Chondrocyte (in vitro differentiated cells): ENCODE results near the gene EEF2. TPM values are rescaled to one million over a fixed set of nuclear protein-coding genes. Genes with fewer than 3 reads are reported as not detected.

Source experiments
- DNase-seq: peaks from one replicate; pipeline ENCODE4 v3.0.0; 2021; ENCODE audit warnings: mixed read lengths, low spot score
- H3K27ac Mint-ChIP-seq: one replicate; pipeline ENCODE4 v1.8.0; 2021; ENCODE audit warnings: mild to moderate bottlenecking, moderate library complexity, mixed read lengths; ENCODE audit not compliant: unreplicated experiment
- H3K27me3 Mint-ChIP-seq: 2 replicates; pipeline ENCODE4 v1.8.0; 2021; ENCODE audit warnings: low read depth, mixed read lengths
- H3K36me3 Mint-ChIP-seq: 2 replicates; pipeline ENCODE4 v1.8.0; 2021; ENCODE audit warnings: low read depth, mixed read lengths
- H3K4me1 Mint-ChIP-seq: 2 replicates; pipeline ENCODE4 v1.8.0; 2021; ENCODE audit warnings: low read depth, mild to moderate bottlenecking, mixed read lengths
- H3K4me3 Mint-ChIP-seq: one replicate; pipeline ENCODE4 v1.8.0; 2021; ENCODE audit warnings: mild to moderate bottlenecking, moderate library complexity, mixed read lengths; ENCODE audit not compliant: unreplicated experiment
- H3K9me3 Mint-ChIP-seq: 2 replicates; pipeline ENCODE4 v1.8.0; 2021; ENCODE audit warnings: low read depth, mixed read lengths
- CTCF ChIP-seq: fragments of 200-600 bp; sonication (generic); IDR thresholded peaks from 2 replicates; pipeline ENCODE4 v1.5.0; 2021; ENCODE audit warnings: antibody characterized with exemption, mild to moderate bottlenecking, moderate library complexity
- long read RNA-seq: library from polyadenylated mRNA; stranded (forward); transcript quantifications from one replicate; pipeline ENCODE4 v2.0.0, GENCODE V29; 2021
- total RNA-seq: library from RNA; stranded (reverse); gene quantifications from 3 replicates; pipeline ENCODE4 v1.2.1, GENCODE V29; 2021

Gene EEF2
- 2,036 to 2,432 TPM (median 2,370 TPM) in 3 replicates for total RNA-seq
- long read RNA-seq, transcript EEF2-201 (15 exons, 3,164 nt): major isoform, 1,306 of 1,600 reads
- long read RNA-seq, partial matches to known transcripts: 278 of 1,600 reads
- long read RNA-seq, other reads (novel, unspliced or antisense): 16 of 1,600 reads

GRCh38 chr19:3984908-3985642 is at the start of gene EEF2:
EEF2 (minus strand) TSS chr19:3985463; CDS start chr19:3985380, 83 bp downstream.
- Mint-ChIP-seq H3K27ac (peak within 1 kb of the TSS; percentile 95), H3K4me1 (peaks cover 58% of the 10 kb centered on the region), H3K9me3 (no peaks in the 10 kb centered on the region), H3K27me3 (no peaks in the 10 kb centered on the region), H3K4me3 (peak within 1 kb of the TSS; percentile 93), H3K36me3 (peaks cover 35% of the 10 kb centered on the region)
- no peak for DNase-seq
- no peak for TF ChIP-seq CTCF

GRCh38 chr19:4034048-4035017 is 49.1 kb upstream of the EEF2 start:
- Mint-ChIP-seq H3K4me3 (no peak overlapping the region), H3K27ac (no peak overlapping the region), H3K36me3 (peaks cover 3% of the 10 kb centered on the region), H3K27me3 (no peaks in the 10 kb centered on the region), H3K9me3 (no peaks in the 10 kb centered on the region), H3K4me1 (no peaks in the 10 kb centered on the region)
- no peak for DNase-seq
- no peak for TF ChIP-seq CTCF

- Mint-ChIP-seq H3K27ac (no peak overlapping the region), H3K4me3 (no peak overlapping the region), H3K27me3 (no peaks in the 10 kb centered on the region), H3K9me3 (no peaks in the 10 kb centered on the region), H3K36me3 (peaks cover 3% of the 10 kb centered on the region), H3K4me1 (no peaks in the 10 kb centered on the region)
- no peak for DNase-seq
- TF ChIP-seq CTCF: no peak
Measured at GRCh38 chr19:4033028-4033956, 48.0 kb upstream of the EEF2 start.

GRCh38 chr19:4032436-4032835 is 47.2 kb upstream of the EEF2 start:
- no peak overlapping the region for H3K4me3 Mint-ChIP-seq
- no peak for TF ChIP-seq CTCF
- no peaks in the 10 kb centered on the region for H3K9me3 Mint-ChIP-seq
- H3K36me3 Mint-ChIP-seq: peaks cover 1% of the 10 kb centered on the region
- DNase-seq: no peak
- no peak overlapping the region for H3K27ac Mint-ChIP-seq
- H3K27me3 Mint-ChIP-seq: no peaks in the 10 kb centered on the region
- no peaks in the 10 kb centered on the region for H3K4me1 Mint-ChIP-seq
